HG02852 (cell line): ENCODE results near the gene FBXL16.

Experiments
- ATAC-seq: cut with Tn5 transposase; IDR thresholded peaks from one replicate; pipeline ENCODE4 v1.9.1; 2021; ENCODE audit warnings: mild to moderate bottlenecking, moderate library complexity; ENCODE audit not compliant: unreplicated experiment

The FBXL16 gene

DNA sequence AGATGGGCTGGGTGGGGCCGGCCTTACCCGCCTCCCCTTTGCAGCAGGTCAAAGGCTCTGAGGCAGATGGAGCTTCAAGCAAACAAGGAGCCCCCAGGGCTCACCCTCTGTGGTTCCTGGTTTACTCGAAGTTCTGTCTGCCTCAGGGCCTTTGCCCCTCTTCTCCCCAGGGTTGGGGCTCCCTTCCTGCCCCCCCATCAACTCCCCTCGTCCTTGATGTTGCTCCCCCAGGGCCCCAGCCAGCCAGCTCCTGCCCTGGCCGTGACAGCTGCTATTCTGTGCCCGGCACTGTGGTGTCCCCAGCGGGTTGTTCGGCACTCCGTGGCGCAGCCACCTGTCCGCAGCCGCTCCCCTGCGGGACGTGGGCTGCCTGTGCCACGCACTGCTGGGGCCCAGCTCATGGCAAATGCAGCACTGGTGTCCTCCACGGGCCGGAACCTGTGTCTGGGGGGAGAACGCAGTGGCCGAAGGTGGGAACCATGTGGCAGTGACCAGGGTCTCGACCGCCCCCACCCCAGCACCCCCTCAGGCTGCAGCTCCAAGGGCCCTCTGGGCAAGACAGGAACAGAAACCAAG lies 5.0 kb upstream of the FBXL16 start:
- ATAC-seq, result no peak

DNA sequence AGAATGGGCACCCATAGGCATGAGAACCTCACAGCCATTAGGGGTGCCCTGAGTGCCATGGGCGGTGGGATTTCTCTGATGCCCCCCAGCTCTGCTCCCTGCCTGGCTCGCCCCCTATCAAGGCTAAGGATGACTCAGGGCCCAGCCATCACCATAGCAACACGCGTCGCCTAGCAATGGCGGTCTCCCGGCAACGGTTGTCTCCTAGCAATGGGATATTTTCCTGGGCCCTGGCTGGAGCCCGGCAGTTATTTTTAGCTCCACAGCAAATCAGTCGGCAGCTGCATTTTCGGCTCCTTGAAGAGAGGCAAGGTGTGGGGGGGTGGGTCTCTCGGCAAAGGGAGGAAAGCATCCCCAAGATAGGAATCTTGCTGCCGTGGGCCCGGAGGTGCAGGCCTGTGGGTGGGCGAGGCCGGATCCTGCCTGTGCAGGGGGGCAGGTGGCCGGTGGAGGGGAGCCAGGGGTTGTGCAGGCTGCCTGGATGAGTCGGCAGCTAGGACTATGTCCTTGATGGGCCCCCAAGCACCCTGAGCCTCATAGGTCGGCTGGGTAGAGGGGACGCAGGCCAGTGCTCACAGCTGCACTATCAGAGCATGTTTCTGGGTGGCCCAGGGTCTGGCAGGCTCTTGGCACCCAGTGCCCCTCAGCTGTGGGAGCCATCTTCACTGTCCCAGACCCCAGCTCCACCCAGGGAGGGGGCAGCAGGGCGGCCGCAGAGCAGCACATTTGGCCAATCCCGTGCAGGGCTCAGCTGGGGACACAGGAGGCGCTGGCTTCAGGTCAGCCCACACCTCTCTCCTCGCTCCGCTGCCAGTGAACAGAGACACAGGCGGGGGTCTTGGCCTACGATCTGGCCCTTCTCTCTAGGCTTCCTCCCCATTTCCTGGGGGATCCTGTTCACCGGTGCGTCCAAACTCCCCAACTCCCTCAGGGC lies 4.2 kb upstream of the FBXL16 start:
- ATAC-seq, result no peak

DNA sequence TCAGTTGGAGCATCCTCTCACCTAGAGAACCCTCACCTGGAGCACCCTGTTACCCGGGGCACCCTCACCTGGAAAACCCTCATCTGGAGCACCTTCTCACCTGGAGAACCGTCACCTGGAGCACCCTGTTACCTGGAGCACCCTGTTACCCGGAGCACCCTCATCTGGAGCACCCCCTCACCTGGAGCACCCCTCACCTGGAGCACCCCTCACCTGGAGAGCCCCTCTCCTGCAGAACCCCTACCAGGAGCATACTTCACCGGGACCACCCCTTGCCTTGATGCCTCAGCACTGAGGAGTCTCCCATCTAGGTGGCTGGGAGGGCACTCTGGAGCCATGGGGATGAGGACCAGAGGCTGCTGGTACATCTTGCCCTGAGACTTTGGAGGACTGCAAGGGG lies 3.4 kb upstream of the FBXL16 start:
- ATAC-seq, result no peak

DNA sequence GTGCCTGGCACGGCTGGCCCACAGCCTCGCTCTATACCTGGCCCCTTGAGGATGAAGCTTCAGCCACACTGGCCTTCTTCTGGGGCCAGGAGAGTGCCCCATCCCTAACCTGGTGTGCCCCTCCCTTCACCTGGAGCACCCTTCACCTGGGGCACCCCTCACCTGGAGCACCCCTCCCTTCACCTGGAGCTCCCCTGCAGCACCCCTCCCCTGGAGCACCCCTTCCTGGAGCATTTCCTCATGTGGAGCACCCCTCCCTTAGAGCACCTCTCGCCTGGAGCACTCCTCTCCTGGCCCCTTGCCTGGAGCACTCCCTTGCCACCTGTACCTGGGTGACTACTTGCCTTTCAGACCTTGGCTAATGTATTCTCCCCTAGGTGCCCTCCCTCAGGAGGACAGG lies 2.4 kb upstream of the FBXL16 start:
- no peak for ATAC-seq

DNA sequence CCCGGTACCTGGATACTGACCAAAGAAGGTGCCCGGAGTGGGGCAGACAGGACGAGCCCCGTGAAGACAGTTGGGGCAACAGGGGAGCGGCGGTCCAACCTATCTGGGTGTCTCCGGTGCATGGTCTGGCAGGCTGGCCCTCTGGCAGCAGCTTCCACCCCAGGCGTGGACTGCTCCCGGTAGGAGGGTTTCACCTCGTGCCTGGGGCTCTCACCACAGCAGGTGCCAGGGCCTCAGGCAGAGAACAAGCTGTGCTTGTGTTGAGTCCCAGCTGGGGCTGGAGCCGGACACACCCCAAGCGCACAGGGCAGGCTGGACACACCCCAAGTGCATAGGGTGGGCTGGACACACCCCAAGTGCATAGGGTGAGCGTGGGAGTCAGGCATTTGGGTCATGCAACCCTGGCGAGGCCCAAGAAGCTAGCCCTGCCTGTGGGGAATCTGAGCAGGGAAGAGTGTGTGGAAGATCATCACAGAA lies 1.5 kb upstream of the FBXL16 start:
- ATAC-seq, result no peak

DNA sequence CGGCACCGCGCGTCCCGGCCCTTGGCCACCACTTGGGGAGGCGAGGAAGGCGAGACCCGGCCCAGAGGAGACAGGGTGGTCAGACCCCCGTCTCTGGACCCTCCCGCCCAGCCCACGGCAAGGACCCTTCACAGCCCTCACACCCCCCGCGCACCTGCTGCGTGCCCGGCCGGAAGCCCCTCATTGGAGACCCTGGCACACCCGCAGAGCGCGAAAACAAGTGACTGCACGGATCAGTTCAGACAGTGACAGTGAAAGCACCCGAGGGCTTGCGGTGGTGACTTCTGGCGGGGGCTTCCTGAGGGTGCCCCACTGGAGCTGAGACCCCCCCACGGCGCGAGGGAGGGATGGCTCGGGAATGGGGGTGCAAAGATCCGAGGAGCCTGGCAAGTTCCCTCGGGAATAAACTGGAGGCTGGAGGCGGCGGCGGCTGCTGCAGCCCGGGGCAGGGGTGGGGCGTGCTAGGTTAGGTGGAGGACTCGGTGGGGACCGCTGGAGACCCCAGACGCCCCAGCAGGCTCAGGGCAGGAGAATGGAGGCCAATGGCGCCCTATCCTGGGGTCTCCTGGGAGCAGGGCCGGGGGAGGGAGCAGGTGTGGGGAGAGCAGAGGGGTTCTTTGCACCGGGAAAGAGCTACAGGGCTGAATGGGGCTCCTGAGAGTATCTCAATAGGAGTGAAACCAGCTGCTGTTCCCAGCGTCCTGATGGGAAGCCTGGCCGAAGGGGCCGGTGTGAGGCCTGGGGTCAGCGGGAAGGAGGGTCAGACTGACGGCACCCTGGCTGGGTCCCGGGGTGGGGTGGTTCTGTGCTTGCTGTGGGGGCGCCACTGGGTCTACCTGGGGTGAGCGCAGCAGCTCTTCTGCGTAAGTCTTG lies 824 bp upstream of the FBXL16 start:
- ATAC-seq, result no peak

DNA sequence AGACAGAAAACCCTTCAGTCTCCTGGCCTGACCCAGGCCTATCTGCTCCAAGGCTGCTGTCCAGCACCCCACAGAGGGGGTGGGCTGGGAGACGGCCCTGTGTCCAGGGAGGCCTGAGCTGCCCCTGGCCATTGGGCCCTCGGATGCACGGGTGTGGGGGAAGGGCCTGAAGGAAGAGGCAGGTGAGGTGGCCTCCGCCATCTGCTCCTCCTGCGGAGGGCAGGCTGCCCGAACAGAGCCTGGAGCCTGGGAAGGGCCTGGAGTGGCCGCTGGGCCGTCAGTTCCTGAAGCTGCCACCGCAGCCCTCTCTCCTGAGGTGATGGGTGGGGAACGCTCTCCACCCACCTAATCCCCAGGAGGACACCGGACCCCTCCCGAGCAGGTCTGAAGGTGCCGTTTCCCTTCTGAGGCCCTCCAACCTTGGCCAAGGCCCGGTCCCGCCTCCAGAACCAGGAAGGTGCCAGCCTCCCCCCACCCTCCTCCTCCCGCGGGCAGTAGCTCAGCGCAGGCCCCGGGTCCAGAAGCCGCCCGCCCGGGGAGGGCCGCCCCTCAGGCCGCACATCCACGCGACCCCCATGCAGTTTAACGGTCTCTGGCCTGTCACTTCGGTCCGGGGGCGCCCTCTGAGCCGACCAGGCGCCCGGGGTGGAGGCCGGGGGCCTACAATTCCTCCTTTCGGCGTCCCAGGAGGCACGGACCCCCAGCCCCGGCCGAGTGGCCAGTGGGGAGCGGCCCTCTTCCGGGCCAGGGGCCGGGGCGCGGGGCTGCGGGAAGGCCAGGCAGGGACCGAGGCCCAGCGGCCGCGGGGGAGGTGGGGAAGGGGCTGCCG lies 835 bp downstream of the FBXL16 start:
- ATAC-seq, result no peak

DNA sequence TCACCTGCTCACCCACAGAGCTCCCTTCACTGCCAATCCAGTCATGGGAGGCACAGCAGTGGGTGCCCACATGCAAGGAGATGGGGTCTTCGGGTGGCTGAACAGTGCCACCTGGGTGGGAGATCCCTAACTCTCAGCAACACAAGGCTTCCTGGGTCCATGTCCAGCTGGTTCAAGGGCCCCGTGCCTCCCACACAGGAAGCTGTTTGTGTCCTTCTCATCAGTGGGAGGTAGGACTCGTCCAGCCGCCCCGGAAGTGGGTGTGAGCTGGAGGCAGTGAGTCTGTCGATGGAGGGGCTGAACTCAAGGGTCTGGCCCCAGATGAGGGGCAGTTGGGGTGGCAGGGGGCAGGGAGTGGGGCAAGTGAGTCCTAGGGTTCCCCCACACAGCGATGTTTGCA lies 1.6 kb downstream of the FBXL16 start:
- ATAC-seq, result no peak

DNA sequence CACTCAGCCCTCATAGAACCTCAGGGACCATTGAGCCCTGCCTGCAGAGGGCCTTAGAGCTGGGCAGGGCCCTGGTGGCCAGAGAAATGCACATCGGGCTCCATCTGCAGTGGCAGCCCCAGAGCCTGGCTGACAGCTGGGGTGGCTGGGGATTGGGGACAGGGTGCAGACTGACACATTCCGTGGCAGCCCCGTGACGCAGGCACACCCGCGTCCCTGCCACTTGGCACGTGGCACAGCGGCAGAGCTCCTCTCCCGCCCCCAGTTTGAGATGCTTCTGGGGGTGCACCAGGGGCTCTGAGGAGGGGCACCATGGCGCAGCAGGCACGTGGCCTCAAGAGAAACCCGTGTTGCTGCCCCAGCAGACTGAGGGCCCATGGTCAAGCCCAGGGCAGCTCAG lies 2.2 kb downstream of the FBXL16 start:
- ATAC-seq, result no peak

DNA sequence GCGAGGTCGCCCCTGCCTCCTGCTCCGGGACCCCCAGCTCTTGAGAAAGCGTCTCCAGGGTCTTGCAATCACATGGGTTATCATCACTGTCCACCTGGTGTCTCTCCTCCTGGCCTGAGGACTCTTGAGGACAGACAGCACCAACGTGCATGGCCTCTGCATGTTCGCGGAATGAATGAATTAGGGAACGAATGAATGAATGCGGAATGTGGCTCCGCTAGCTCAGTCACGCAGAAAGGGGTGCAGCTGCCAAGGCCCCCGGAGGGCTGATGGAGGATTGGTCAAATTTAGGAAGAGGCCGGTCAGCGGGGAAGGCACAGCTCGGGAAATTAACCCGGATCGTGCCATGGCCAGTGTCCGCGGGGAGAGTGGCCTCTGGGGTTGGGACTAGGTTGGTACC lies 3.3 kb downstream of the FBXL16 start:
- ATAC-seq, result no peak

DNA sequence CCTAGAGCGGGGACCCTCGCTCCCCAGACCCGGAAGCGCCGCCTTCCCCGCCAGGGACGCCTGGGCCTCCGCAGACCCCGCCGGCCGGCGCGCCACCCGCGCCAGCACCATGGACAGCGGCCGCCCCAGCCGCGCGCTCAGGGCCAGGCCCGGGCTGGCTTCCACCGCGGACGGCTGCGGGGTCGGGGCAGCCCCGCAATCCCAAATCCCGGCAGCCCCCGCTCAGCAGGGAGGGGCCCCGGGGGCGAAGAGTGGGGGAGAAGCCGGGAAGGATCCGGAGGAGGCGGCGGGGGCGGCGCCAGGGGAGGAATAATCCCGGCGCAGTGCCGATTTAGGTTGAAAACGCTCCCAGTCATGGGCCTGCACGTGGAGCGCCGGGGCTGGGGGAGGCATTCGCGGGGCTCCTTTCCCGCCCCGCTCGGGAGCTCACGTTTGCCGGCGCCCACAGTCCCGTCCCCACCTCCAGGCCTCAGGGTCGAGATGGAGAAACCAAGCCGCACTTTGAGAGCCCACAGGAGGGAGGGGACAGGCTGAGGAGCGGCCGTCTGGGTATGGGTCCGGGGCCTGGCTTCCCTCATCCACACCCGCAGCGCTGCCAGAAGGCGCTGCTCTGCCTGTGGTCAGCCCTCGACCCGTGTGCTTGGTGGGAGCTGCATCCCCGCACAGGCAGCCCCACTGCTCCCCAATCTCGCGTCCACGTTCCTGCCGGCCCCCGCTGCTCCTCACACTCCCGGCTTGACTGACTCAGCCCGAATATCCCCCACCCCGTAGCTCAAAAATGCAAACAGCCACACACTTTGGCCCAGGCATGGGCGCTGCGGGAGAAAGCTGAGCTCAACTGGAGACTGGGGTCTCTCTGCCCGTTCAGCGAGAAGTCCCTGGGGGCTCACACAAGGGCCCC lies 4.7 kb downstream of the FBXL16 start:
- ATAC-seq, result no peak

DNA sequence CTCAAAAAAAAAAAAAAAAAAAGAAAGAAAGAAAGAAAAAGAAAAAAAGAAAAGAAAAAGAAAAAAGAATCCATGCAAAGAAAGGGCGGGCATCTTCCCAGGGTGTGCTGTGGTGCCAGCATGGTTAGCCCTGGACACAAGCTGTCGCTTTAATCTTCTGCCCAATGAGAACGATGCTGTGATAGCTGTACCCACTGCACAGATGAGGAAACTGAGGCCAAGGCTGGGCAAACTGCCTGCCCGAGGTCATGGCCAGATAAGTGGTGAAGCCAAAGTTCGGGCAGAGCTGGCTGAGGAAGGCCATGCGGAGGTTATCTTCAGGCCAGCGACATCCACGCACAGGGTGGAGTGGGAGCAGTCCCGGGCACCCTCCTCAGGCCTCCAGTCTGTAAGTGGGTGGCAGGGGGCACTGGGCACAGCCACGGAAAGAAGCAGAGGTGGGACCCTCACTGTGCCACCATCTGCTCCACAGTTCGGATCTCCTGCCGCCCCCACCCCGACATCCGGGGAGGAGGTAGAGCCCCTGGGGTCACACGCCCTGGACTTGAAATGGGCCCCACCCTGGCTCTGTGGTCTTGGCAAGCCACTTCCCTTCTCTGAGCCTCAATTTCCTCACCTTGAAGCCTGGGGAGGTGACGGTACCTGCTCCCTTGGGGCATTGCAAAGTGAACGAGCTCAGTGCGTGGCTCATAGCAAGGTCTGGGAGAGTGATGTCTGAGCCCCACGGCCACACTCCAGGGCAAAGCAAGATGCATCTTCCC lies 6.5 kb downstream of the FBXL16 start:
- ATAC-seq, result no peak

DNA sequence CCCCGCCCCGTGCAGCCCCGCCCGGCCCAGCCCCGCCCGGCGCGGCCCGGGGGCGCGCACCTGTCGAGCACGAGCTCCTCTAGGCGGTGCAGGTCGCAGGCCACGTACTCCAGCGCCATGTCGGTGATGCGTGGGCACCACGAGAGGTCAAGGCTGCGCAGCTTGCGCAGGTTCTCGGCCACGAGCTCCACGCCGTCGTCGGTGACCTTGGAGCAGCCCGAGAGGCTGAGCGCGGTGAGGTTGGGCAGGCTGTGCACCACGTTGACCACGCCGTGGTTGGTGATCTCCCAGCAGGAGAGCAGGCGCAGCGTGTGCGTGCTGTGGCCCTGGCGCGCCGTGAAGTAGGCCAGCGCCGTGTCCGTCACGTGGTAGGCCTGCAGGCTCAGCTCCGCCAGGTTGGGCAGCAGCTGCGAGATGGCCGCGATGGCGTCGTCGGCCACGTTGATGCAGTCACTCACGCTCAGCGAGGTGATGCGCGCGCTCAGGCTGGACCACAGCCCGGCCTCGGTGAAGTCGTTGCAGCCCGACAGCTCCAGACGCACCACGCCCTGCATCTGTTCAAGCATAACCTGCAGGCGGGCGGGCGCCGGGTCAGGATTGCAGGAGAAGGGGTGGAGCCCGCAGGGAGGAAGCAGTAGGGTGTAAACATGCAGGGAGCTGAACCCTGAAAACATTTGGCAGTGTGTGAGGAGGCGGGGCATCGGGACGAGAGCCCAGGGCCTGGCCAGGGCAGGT lies 10.1 kb downstream of the FBXL16 start:
- no peak for ATAC-seq

DNA sequence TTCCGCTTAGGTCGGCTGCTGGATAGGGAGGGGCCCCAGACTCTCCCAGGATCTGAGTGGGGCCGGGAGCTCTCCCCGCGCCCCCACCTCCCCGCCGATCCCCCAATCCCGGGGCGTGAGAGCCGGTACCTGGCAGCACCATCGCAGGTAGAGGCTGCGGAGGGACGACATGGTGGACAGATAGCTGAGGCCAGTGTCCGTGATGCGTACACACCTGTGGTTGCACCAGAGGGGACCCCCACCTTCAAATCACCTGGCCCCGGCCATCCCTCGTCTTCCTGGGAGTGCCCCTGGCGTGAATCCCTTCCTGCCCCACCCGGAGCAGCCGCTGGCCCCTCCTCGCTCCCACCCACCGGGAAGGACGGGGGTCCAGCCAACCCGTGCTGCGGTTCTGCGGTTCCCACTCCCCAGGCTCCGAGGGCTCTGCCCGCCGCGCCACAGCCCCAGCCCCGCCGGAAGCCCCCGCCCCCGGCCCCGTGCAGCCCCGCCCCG lies 10.7 kb downstream of the FBXL16 start:
- no peak for ATAC-seq

DNA sequence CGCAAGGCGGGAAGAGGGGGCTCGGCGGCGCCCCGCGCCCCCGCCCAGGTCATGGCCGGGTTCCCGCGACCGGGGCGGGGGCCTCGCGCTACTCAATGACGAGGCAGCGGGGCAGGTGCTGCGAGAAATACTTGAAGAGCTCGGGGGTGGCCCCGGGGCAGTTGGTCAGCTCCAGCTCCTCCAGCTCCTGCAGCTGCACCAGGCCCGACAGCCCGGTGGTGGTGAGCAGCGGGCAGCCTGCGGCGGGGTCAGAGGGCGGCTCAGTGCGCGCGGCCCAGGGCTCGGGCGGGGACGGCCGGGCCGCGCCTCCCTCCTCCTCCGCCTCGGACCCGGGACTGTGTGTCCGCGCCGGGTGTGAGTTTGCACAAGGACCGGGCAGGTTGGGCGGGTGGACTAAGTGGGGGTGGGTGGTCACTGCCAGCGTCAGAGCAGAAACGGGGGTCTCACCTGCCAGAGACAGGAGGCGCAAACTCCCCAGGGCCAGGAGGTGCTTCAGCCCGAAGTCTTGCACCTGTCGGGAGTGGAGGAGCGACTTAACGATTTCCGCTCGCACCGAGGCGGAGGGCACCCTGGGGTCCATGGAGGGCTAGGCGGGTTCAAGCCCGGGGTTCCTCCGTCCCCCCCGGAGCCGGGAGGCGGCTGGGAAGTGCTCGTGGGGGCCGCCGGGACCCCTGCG lies 11.3 kb downstream of the FBXL16 start:
- no peak for ATAC-seq

DNA sequence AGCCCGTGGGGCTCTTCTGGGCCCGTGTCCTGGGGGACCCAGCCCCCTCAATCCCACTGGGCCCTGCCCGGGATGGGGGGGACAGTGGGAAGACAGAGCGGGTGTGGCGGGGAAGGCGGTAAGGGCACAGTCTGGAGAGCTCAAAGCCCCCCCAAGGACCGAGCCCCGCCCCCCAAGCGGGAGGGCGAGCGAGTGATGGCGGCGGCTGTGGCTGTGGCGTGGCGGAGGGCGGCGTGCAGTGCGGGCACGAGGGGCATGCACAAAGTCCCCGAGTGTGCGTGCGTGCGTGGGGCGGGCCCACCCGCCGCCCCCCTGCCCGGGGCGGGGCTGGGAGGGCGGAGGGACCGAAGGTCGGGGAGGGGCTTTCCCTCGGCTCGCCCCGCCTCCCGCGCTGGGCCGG lies 11.8 kb downstream of the FBXL16 start:
- no peak for ATAC-seq

DNA sequence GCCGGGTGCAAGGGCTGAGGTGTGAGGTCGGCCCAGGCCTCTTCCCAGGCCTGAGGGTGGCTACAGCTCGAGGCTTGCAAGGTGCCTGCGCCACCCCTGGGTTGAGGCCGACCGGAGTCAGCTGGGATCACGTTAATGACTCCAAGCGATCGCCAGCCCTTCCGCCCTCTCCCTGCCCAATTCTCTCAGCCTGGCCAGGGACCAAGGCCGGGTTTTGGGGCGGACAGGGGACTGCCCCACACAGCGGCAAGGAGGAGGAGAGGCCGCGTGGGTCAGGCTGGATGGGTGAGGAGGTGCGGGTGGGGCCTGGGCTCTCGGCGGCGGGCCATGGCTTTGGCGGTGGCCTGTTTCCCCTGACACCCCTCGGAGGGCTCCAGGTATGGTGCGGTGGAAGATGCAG lies 12.2 kb downstream of the FBXL16 start:
- no peak for ATAC-seq
